Stimulated activated CD8-positive, alpha-beta memory T cell treated with anti-CD3 and anti-CD28 coated beads, Interleukin-12 subunit alpha, Interleukin-12 subunit beta, amount 100 ng/mL, for 24 hours (primary cell): ENCODE results near the gene TACC2.

ENCODE experiments used
- DNase-seq: peaks from one replicate; pipeline ENCODE4 v3.0.0-alpha.2; 2020; ENCODE audit errors: extremely low read depth

TACC2 gene

DNA sequence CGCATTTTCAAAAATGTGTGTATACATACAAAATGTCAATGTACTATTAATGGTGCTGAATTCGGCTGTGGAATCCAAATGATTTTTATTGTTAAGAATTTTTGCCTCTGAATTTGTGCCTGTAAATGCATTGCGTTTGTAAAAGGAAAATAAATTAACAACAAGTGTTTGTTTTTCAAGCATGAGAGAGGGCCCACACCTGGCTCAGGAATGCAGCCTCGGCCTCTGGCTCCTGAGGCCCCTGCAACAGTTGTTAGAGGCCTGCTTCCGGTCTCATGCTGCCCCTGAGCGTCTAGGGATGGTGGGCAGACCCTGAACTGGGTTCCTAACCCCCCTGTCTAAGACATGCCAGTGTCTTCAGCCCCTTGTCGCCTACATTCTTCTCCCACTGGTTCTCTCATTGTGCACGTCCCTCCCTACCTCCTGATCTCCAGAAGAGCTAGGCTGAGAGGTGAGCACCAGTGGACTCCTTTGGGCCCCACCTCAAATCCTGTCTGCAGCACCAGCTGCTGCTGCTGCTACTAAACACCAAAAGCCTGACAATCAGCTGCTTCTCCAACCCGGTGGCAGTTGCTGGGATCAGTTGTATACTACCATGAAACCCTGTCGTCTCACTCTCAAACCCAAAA, 280.2 kb downstream of the TACC2 start:
- DNase-seq, result no peak

DNA sequence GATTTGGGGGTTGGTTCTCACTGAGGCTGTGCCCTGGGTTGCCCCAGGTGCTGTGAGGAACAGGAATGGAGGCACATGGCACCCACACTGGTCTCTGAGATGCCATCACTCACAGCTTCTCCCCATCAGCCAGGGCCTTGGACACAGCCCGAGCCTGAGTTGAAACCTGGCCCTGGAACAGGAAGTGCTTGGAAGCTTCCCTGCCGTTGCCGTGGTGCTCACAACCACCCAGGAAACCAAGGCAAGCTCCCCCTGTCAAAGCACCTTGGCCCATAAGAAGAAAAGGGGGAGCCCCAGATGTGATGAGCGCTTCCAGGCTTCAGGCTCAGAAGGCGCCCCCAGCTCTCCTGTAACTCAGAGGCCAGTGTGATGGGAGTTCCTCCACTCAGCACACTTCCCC, 282.1 kb downstream of the TACC2 start, which contains the start of gene BTBD16:
Gene BTBD16 (plus strand): TSS at position 221 of the 400 bp plus-strand sequence. CDS start 3,786 bp downstream, outside the sequence.
- no peak for DNase-seq

DNA sequence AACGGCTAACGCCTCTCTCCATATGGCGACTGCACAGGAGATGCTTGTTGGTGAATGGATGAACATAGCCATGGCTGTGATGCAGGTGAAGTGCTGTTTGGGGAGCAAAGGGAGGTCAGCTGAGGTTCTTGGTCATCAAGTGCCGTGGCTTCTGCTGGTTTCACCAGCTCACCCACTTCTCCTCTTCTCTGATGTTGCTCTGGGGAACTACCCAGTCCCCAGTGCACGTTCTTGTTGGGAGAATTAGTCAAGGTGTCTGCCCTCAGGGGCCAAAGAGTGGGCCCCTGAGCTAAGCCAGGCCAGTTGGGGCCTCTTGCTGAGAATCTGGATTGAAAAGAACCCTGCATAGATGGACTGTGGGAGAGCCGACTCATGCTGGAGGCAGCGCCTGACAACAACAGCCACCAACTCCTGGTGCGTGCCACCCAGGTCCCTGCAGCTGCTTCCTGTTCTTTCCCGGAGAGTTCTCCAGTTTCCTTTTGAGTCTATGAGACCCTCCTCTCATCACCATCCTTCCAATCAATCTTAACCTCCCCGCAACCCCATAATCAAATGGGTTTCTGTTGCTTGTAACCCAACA, 285.1 kb downstream of the TACC2 start:
- DNase-seq, result no peak

DNA sequence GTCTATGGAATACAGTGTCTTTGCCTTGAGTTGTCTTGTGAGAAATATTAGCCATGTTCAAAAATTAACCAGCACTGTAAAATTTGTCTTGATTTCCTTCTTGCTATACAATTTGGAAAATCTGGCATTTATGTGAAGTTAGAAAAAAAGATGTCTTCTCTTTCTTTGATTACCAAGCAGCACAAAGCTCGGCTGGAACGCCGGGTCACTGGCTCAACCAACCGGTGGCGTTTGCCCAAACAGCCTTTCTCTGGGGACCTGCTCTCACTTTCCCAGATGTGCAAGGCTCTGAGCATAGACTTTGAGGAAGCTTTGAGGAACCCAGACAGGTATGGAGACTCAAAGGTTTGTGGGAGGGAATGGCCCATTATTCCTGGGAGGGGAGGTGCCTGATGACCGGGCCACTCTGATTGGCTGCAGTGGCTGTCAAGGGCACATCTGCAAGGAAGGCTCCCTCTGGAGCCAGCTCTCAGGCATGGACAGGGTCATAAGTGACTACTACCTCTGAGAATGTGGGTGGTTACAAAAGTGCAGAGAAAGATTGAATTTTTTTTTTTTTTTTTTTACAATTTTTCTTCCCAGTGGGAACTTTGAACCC, 287.7 kb downstream of the TACC2 start:
- no peak for DNase-seq

DNA sequence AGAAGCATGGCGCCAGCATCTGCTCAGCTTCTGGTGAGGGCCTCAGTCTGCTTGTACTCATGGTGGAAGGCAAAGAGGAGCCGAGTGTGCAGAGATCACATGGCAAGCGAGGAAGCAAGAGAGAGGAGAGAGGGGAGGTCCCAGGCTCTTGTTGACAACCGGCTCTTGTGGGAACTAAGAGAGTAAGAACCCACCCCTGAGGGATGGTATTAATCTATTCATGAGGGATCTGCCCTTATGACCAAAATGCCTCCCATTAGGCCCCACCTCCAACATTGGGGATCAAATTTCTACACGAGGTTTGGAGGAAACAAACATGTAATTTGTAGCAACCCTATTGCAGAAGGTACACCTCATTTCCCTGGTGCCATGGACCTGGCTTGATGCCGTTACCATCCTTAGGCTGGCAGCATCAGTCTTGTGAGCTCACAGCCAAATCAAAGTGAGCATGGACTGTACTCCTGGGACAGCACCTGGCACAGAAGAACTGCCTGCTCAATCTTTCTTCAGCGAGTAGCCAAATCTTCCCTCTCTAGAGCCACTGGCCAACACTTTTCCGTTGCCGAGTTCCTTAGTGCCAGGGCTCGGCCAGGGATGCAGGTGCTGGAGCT, 288.7 kb downstream of the TACC2 start:
- DNase-seq, result no peak

DNA sequence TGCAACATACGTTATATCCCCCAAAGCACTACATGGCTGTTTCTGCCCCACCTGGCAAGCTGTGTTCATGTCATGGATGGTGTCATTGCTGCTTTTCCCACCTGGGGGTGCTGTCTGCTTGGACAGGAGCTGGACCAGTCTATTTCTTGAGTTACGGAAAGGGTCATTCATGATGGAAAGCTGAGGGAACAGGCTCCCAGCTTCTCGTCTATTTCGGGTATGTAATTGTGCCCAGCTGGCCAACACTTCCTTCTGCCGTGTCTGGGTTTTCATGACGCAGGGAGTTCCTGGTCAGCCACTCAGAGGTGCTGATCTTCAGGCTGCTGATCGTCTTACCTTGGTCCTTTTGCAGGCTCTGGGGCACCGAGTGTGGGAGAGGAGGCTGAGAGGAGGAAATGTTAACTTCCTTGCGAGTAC, 290.8 kb downstream of the TACC2 start:
- no peak for DNase-seq

DNA sequence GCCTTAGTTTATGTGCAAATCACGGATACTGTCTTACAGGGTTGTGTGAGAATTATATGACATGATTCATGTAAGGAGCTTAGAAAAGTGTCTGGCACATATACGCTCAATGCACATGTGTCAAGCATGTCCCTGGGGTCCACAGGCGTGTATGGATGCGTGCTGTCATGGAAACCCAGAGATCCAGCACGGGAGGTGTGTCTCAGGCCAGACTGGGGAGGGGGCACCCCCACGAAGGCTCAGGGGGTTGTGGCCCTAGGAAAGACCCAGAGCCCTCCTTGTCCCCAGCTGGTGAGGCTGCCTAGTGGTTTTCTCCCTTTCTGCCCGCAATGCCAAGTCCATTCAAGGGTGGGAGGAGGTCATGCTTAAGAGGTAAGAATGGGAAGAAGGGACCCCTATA, 291.2 kb downstream of the TACC2 start:
- DNase-seq, result no peak

DNA sequence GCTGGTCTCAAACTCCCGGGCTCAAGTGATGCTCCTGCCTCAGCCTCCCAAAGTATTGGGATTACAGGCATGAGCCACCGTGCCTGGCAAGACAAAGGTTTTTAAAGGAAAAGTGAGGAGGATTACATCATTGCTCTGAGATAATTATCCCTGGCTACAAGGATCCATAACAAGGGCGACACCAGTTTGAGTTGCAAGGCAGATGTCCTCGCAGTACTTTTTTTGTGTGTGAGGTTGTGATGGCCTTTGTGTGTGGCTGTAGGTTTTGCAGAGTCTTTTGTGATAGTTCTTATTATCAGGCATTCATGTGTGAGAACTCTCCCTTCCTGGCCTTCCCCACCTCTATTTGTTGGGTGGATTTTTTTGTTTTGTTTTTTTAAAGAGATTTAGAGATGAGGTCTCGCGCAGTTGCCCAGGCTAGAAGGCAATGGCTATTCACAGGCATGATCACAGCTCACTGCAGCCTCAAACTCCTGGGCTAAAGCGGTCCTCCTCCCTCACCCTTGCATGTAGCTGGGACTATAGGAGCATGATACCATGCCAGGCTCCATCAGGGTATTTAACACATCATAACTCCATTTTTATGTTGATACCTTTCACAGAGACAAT, 292.2 kb downstream of the TACC2 start:
- DNase-seq, result no peak

DNA sequence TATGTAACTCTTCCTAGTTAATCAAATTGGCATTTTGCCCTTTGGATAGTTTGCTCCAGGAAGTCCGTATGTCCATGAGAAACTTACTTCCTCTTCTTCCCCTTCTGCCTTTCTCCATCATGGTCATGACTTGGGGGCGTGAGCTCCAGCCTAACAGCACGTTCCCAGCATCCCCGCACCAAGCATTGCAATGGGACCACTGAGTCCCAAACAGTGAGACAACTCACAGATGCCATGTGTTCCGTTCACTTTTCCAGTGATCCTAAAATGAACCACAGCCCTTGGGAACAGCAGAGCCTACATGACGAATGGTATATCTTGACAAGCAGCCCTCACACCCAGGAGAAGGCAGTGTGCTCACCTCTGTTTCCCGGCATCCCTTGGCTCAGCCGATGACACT, 292.8 kb downstream of the TACC2 start:
- no peak for DNase-seq

DNA sequence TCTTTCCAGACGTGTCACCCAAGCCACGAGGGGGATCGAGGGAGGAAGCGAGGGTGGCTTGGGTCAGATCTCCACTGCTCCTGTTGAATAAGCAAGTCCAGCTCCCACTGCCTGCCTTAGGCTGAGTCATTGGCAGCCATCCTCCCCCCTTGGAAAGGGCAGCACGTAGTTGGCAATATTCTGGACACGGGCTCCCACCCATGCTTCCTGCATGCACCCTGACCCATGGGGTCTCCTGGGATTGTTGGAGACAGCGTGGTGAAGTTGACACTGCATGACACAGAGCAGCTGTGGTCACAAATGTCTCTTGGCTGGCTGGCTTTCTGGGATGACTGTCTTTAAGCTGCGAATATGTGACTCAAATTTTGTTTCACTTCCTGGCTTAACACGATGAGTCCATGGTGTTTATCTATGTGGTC, 293.3 kb downstream of the TACC2 start:
- DNase-seq, result no peak

DNA sequence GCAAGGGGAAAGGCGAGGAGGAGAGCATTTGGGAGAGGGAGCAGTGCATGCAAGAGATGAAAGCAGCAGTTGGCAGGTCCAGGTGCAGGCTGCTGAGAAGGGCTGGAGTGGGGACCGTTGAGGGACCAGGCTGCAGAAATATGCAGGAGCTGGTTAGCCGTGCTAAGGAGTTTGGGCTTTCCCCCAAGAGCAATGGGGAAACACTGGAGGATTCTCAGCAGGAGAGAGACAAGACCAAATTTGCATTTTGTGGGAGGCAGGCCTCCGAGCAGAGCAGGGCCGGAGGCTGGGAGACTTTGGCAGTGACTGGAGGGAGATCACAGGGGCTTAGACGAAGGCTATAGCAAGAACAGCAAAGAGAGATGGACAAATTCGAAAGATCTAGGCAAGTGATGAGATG, 293.9 kb downstream of the TACC2 start:
- no peak for DNase-seq

DNA sequence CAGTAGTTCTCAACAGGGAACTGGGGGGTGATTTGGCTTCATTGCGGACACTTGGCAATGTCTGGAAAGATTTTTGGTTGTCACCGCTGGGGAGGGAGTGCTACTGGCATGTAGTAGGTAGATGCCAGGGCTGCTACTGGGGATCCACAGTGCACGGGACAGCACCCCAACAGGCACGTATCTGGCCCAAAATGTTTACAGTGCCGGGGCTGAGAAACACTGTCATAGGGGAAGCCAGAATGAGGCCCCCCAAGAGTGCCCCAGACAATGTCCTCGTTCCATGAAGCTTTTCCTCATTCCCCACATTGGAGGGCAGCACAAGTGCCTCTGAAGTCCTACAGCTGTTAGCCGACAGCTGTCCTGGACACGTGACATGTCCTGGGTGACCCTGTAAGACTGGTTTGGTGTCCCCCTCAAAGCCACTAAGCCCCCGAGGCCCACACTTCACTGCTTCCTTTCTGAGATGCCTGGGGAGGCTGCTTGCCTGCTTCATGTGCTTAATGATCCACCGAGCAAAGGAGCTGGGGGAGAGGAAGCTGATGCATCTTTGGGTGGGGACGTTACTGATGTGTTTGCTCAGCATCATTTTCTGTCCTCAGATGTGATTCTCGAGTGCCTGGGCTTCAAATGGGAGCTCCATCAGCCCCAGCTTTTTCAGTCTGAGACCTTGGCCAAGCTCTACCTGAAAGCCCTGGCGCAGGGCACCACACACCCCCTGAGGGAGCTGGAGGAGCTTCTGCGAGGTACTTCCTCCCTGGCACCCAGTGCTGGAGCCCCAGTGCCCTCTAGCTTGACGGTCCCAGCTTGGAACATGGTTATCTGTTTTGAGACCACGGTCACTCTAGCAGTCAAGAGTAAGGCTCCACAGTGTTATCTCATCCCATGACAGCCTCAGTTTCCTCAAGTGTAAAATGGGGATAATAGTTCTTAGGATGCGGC, 296.8 kb downstream of the TACC2 start:
- DNase-seq, result no peak

DNA sequence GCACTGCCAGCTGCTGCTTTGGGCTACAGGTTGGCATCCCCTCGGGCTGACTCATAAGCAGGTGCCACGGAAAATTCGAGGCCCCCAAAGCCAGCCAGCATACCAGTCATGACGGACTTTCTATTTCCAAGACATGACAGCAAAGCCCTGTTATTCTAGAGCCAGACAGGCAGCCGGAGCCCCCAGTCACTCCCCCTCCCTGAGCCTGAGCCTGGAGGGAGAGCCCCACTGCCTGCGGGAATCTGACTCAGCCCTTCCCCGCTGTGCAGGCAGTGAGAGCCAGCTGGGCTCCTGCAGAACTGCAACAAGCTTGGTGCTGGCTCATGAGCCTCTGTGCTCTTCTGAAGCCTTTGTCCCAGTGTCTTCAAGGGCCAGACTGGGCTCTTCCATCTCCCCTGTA, 297.9 kb downstream of the TACC2 start:
- DNase-seq, result no peak

DNA sequence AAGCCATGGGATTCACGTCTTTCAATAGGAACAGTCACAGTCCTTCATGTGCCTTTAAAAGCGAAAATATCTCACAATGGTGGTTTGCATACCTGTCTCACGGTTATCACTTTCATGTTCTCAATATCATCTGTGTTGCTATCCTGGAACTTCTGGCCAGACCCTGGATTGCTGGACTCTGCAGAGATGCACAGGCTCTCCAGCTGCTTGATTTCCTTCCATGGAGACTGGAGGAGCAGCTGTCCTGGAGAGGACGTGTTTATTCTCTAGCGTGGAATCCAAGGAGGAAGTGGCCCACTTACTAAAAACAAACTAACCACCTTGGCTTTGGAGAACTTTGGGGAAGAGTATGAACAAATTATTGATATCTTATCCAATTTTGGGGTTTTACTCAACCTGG, 298.6 kb downstream of the TACC2 start:
- no peak for DNase-seq

DNA sequence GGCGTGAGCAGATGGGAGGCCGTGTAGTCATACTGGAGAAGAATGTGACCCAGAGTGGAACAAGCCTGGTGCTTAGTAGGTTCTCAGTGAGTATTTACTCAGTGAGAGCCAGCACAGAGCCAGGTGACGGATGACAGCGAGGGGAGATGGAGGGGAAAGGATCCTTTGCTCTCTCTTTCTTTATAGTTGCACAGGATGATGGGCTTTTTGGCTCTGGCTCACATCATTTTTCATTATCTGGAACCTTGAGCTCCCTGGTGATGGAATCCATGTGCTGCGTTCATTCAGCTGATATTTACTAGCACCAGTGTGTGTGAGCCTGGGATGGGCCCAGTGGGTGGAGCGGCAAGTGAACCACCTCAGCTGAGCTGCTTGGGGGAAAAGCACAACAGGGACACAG, 299.3 kb downstream of the TACC2 start:
- no peak for DNase-seq

DNA sequence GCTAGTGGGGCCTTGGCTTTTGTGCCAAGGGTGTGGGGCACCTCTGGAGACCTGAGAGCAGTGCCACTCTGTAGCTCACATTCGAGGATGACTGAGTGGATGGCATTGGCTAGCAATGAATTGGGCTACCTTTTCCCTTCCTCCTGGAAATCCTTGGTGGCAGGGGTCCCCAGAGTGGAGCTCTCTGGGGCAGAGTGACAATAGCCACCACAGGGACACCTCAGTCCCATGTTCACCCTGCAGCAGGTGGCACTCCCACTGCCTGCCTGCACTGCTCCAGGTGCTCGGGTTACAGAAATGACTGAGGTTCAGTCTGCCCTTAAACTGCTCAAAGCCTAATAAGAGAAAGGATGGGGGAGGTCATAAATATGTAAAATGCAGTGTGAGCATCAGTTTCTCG, 300.0 kb downstream of the TACC2 start:
- DNase-seq, result no peak

DNA sequence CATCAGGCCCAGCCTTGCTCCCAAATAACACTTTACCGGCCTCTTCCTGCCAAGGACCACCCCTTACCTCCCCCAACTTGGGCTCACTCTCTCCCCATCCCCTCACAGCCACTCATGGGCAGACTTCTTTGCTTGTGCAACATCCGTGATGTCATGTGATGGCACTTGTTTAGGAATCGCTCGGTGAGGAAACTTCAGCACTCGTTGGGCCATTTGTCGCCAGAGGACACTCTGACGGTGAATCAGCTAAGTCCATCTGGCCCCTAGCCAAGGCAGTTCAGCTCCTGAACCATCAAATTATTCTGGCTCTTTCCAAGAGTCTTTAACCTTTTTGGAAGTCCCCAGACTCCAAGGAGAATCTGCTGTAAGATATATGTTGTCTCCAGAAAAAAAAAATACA, 301.4 kb downstream of the TACC2 start:
- no peak for DNase-seq

DNA sequence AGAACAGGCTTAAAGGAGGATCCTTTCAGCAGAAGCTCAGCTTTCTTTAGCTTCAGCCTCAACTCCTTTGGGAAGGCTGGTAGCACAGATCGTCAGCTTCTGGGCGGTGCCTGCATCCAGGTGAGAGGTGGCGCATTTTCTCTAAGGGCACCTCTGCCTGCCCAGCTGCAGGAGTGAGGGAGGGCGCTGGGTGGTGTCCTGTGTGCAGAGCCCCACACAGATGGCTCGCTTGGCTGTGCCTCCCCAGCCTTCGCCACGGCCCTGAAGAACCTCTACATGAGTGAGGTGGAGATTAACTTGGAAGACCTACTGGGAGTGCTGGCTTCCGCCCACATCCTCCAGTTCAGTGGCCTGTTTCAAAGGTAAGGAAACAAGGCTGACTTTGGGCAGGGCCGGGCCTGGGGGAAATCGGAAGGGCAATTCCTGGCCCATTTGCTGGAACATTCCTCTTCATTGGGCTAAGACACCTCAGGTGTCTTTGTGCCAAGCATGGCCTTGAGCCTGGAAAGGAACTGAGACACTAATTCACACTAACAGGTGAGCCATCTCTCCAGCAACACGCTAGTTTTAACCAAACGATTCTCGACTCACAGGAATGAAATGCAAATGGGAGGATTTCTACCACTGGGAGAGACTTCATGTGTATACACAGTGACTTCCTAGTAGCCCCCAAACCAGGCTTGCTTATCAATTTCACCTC, 302.0 kb downstream of the TACC2 start:
- no peak for DNase-seq

DNA sequence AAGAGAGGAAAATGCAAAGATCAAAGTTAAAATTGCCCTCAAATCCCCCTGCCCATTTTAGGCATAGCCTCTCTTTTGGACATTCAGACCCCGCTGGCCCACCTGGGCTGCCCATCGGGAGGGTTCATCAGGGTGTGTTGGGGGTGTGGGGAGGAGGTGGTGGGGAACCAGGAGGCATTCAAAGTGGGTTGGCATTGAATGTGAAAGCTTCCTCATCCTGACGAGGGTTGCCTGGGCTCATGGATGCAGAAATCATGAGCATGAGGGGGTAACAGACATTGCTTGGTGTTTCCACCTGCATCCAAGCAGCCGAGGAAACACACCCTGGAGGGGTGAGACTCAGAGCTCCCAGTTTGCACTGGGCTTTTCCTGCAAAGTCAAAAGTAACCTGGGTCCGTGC, 302.8 kb downstream of the TACC2 start:
- no peak for DNase-seq

DNA sequence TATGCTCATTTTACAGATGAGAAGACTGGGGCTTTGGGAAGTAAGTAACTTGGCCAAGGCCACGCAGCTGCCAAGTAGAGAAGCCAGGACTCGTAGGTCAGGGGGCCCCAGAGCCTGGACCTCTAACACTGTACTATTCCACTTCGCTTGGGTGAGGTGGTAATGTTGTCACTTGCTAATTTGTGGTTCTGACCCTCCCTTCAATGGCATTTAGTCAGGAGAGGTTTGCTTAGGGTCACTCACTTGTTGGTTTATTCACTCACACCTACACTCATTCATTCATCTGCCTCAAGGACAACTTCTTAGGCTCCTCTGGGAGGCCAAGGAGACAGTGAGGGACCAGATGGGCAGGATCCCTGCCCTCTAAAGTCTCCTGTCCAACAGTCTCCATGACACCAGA, 303.4 kb downstream of the TACC2 start:
- no peak for DNase-seq
